Activated CD8-positive, alpha-beta memory T cell treated with anti-CD3 and anti-CD28 coated beads, Interleukin-2, amount 50 U/mL, for 24 hours (primary cell): ENCODE results near the gene NET1.
"Not testable (repeated sequence)": the region's sequence is repeated elsewhere in the genome, so short reads cannot be mapped to it uniquely, and the experiment has no call there.

Source experiments
- DNase-seq: peaks from one replicate; pipeline ENCODE4 v3.0.0-alpha.2; 2020; ENCODE audit errors: extremely low read depth

The NET1 gene

DNA sequence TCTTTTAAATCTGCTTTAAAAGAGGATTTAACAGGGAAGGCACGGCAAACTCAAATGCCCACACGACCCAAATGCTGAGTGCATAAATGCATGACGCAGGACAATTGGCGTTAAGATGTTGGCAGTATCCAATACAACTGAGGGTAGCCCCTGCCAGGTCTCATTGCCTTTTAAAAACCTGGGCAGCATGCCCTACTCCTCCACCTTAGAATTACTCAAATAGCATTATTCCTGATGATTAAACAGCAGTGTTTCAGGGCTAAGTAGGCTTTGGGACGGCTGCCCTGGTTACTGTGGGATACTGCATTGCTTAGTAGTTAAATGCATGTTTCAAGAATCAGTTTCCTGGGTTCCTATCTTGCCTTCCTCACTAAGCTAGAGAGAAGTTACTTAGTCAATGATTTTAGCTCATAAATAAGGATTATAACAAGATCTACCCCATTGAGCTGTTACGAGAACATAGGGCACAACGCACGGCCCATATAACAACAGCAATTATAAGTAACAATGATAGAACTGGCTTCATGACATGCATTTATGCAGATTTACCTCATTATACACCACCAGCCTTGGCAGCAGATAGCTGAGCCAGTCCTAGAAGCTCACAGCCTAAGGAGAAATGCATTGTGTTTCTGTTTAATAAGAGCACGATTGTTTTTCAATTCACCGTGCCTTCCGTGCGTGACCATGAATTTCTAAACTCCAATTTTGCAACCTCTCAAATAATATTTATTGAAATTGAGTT, 15.6 kb upstream of the NET1 start:
- no peak for DNase-seq

GRCh38 chr10:5399332-5399731, 13.0 kb upstream of the NET1 start:
- no peak for DNase-seq

GRCh38 chr10:5400468-5401240, 11.7 kb upstream of the NET1 start:
- DNase-seq = no peak

- no peak for DNase-seq
These were observed 9.6 kb upstream of the NET1 start for GRCh38 chr10:5402798-5403197.

DNA sequence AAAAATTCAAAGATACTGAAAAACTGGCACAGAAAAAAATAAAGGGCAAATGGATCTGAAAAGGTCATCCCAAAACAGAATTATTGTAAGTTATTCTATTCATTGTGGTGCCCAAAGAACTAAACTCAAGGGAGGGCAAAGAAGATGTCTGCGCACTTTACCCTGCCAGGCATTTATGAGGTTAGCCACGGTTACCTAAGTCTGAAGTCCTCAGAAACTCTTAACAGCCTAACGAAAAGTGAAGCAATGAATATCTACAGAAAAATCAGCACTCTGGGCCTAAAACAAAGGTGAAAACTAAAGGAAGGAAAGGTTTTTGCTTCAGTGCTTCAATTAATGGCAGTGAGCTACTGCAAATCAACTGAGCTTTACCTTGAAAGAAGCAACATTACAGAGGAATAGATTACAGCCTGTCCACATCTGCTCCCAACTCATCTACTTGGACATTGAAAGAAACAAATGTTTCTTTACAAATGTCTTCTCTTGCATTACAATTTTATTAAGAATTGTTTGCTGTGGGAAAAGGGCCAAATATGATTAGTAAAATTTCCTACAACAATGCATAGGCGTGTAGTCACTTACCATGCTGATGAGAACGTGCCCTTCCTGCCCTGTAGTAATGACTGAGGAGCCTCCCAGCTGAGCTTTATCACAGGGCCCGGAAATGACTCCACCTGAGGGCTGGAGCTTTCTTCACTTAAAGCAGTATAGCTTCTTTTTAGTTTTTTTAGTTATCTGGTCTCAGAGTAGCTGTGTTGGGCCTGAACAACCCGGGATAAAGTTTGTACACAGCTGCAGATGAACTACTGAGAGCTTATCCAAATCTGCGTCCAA, 7.9 kb upstream of the NET1 start, which contains the start of gene TUBAL3:
TSS of gene TUBAL3 (minus strand) at position 621 of the 834 bp plus-strand sequence. CDS start at position 585, 36 bp downstream.
- DNase-seq = no peak

GRCh38 chr10:5406918-5407317, 5.4 kb upstream of the NET1 start:
- DNase-seq = no peak

GRCh38 chr10:5410787-5411186, 1.6 kb upstream of the NET1 start:
- DNase-seq = not testable (repeated sequence)

DNA sequence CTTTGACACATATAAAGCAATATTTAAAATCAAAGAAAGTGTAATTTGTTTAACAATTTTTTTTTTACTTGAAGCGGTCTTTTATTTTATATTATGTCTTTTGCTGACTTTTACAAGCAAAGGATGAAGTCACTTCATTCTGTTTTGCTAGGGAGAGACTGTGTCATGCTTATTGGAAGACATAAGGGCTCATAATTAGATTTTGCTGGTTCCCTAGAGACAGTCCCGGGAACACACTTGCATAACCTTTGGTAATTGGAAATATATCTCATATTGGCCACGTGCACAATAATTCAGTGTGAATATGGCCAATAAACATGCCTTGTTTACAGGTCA, 448 bp upstream of the NET1 start:
- no peak for DNase-seq

DNA sequence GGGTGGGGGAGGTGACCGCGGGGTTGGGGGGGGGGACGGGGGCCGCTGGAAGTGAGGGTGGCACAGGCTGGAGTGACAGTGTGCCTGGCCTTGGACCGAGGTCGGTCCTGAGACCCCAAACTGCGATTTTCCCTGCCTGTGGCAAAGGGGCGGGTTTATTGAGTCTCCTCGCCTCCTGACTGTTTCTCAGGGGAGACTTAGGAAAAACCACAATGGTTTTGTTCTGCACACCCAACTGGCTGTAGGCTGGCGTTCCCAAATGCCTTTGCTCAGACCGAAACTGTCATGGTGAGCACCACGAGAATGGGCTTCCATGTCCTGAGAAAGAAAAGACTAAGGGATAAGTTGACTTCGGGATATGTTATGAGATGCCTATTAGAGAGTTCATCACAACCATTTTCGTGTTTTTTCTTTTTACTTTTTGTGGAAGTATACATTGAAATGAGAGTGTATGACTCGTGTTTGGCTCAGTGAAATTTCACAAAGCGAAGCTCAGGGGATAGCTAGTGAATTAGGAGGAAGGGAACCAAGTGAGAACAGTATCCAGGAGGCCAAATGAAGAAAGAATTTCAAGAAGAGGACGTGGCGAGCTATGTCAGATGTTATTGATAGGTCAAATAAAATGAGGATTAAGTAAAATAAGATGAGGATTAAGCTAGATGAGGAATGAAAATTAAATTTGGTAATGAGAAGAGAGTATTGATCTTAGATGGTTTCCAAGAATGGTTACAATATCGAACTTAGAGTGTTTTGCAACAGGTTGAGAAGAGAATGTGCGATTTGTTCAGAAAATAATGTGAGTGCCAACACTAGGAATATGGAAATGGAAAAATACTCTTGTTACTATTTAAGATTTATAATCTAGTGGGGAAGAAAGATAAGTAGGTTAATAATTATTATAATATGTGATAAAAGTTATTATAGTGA, 918 bp downstream of the NET1 start:
- no peak for DNase-seq

- DNase-seq = no peak
These were observed 4.6 kb downstream of the NET1 start for GRCh38 chr10:5416981-5417380.

DNA sequence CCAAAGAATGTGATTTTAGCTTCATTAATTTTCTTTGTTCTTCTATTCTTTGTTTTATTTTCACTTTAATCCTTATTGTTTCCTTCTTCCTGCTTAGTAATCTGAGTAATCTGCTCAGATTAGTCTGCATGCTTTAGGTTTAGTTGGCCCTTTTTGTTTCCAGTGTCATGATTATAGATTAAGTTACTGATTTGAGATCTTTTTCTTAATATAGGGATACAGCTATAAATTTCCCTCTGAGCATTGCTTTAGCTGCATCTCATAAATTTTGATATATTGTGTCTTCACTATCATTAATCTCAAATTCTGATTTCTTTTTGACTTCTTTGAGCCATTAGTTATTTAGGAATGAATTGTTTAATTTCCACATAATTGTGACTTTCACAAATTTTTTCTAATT, 6.2 kb downstream of the NET1 start:
- DNase-seq = no peak

- DNase-seq = no peak
These were observed 7.2 kb downstream of the NET1 start for GRCh38 chr10:5419466-5420094.

DNA sequence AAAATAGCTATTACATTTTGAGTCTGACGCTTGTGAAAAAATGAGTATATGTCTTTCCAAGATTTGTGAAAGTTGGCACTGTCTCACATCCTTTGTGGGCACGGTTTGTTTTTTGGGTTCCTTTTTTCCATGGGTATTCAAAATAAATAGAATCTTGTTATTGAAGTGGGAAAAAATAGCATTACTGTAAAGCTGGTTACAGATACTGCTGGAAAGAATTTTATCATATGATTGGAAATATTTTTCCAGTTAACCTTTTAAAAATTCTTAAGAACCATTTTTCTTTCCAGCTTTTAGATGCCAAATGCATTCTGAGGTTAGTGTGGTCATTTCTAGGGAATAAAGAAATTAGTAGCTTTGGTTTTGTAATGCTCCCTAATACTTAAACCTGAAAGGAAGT, 11.4 kb downstream of the NET1 start:
- DNase-seq = no peak

GRCh38 chr10:5424751-5425150, 12.4 kb downstream of the NET1 start:
- no peak for DNase-seq

GRCh38 chr10:5428133-5428532, 15.8 kb downstream of the NET1 start:
- DNase-seq = no peak

- no peak for DNase-seq
These were observed 20.8 kb downstream of the NET1 start for GRCh38 chr10:5433182-5433581.

- DNase-seq = no peak
These were observed 21.8 kb downstream of the NET1 start for GRCh38 chr10:5434017-5434753.

GRCh38 chr10:5435328-5435727, 23.0 kb downstream of the NET1 start:
- no peak for DNase-seq

GRCh38 chr10:5440206-5440605, 27.8 kb downstream of the NET1 start:
- DNase-seq = no peak

- DNase-seq = no peak
These were observed 28.7 kb downstream of the NET1 start for GRCh38 chr10:5441106-5441505.
